ENCODE data around the gene ACSL1. TPM values are rescaled to one million over a fixed set of nuclear protein-coding genes. Genes with fewer than 3 reads are reported as not detected.
A peak's percentile ranks its signal among the peaks of the same experiment; 100 is the strongest.

Gene ACSL1
- total RNA-seq, 2 experiments from 2014 or later: 17.1 to 17.2 TPM

DNA sequence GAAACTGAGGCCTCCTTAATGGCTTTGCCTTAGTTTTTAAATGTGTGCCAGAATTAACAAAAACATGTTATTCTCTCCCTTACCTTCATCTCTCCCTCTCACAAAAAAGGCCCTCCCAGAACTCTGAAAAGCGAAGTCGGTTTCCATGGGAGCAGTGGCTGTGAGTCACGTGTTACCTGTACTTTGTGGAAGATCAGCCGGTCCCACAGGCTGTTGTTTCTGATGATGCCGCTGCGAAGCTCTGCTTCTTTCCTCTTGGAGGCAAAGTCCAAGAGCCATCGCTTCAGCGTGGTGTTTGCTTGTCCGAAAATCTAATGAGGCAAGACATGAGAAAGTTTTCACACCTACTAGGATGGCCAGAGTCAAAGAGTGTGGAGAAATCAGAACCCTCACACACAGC, 59.3 kb downstream of the ACSL1 start:
- intact Hi-C loops (cut with DNase I, micrococcal nuclease): no loop called here
- CTCF ChIA-PET: no interaction called here
- no peak overlapping the region for H3K4me3 Mint-ChIP-seq

DNA sequence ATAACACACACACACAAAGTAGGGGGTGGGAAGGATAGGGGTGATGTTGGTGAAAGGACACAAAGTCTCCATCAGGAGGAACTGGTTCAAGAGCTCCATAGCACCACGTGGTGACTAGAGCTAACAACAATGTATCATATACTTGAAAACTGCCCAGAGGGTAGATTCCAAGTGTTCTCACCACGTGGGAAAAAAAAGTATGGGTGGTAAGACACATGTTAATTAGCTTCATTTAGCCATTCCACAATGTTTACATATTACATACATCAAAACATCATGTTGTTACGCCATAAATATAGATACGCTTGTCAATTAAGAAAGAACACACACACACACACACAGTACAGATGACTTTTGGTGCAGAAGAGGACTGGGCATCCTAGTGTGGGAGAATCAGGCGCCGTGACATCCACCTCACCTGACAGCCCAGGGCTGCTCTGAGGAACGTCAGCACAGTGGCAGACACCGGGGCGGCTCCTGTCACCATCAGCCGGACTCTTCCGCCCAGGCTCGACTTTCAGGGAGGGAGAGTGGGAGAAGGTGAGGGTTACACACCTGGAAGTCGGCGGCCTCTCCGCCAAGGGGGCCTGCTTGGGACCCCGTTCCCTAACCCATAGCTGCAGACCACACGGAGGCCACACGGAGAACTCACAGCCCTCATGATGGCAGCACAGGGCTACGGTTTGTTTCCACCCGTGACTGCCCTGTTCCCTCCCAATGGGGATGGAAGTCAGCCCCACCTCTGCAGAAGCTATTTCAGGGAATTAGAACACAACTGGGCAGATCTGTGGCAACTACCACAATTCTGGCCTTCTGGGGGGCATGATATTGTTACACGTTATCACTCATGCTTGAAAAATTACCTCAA, 60.1 kb downstream of the ACSL1 start:
- Mint-ChIP-seq H3K27ac (no peak overlapping the region), H3K9me3 (ENCODE audit: low read depth) (no peaks in the 10 kb centered on the region), H3K36me3 (ENCODE audit: low read depth) (peaks cover 45% of the 10 kb centered on the region), H3K4me3 (no peak overlapping the region), H3K27me3 (no peaks in the 10 kb centered on the region), H3K4me1 (peaks cover 29% of the 10 kb centered on the region)
- no peak for DNase-seq
- ATAC-seq: no peak
- ChIA-PET CTCF (interaction anchor here (0.7 kb wide), 1 partner anchor 172 kb away, joined by 3 read pairs; no protein-coding TSS in a partner anchor), POLR2A (no interaction called here)
- intact Hi-C loops (cut with DNase I, micrococcal nuclease): no loop called here

More for the DNA sequence above, 59.3 kb downstream of the ACSL1 start:
- H3K9me3 Mint-ChIP-seq (ENCODE audit: low read depth): no peaks in the 10 kb centered on the region
- POLR2A ChIA-PET: no interaction called here
- H3K27ac Mint-ChIP-seq: no peak overlapping the region
- no peak for ATAC-seq
- peaks cover 41% of the 10 kb centered on the region for H3K36me3 Mint-ChIP-seq (ENCODE audit: low read depth)
- peaks cover 28% of the 10 kb centered on the region for H3K4me1 Mint-ChIP-seq
- no peaks in the 10 kb centered on the region for H3K27me3 Mint-ChIP-seq
- no peak for DNase-seq

DNA sequence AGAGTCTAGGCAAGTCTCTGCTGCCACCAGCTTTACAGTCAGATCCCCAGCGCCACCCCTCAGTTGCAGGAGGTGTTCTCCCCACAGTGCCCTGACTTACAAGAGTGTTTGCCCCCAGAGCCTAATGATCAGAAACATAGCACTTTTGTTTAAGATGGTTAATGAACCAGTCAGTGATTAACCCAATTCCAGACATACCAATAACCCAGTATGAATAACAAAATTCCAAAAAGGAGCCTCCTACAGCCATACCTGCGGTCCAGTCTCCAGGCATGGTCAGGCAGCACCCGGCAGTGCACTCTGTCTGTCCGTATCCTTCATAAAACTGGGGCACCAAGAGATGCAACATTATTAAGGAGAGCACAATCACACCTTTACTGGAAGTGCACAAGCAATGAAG, 61.2 kb downstream of the ACSL1 start:
- Mint-ChIP-seq H3K27ac (no peak overlapping the region), H3K27me3 (no peaks in the 10 kb centered on the region), H3K4me3 (no peak overlapping the region), H3K4me1 (peaks cover 27% of the 10 kb centered on the region), H3K9me3 (ENCODE audit: low read depth) (no peaks in the 10 kb centered on the region), H3K36me3 (ENCODE audit: low read depth) (peaks cover 47% of the 10 kb centered on the region)
- CTCF ChIA-PET: interaction anchor here (1.0 kb wide), 1 partner anchor 21 kb away, joined by 3 read pairs; no protein-coding TSS in a partner anchor
- DNase-seq (no peak), ATAC-seq (no peak)
- POLR2A ChIA-PET: no interaction called here
- intact Hi-C loops (cut with DNase I, micrococcal nuclease): no loop called here

DNA sequence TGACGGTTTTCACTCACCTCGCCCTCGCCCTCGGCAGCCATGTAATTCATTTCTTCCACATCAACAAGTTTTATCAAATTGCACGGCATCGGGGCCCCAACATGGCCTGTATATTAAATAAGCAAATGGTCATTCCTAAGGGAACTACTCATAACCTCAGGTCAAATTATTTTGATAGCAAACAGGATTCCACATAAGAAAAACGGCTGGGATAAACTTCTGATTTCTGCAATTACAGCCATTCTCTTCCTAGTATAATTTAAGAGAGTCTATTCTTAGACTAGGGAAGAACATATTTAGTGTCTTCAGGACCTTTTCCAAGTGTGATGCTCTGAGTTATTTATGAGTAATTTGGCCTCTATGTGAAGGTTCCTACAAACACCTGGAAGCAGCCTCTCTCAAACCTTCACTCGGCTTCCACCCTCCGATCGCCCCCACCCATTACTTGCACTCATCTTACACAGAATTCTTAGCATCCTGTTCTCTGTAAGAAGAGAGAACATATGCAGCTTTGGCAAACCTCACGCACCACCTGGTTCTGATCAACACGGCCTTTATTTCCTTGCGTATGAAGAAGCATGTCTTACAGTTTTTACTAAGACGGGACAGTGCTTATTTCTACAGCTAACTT, 62.5 kb downstream of the ACSL1 start:
- peaks cover 49% of the 10 kb centered on the region for H3K36me3 Mint-ChIP-seq (ENCODE audit: low read depth)
- no peak for DNase-seq
- no peaks in the 10 kb centered on the region for H3K9me3 Mint-ChIP-seq (ENCODE audit: low read depth)
- ChIA-PET CTCF (interaction anchor here (0.6 to 1.0 kb wide), 2 partner anchors 22 to 479 kb away, joined by 3 read pairs; no protein-coding TSS in a partner anchor), POLR2A (no interaction called here)
- ATAC-seq: no peak
- no peaks in the 10 kb centered on the region for H3K27me3 Mint-ChIP-seq
- no peak overlapping the region for H3K4me3 Mint-ChIP-seq
- peak overlapping the region; percentile 89 for H3K27ac Mint-ChIP-seq
- H3K4me1 Mint-ChIP-seq: peaks cover 22% of the 10 kb centered on the region
- intact Hi-C loops (cut with DNase I, micrococcal nuclease): loop anchor here (2.0 kb wide), 1 partner anchor 30 kb away; no protein-coding TSS in a partner anchor

DNA sequence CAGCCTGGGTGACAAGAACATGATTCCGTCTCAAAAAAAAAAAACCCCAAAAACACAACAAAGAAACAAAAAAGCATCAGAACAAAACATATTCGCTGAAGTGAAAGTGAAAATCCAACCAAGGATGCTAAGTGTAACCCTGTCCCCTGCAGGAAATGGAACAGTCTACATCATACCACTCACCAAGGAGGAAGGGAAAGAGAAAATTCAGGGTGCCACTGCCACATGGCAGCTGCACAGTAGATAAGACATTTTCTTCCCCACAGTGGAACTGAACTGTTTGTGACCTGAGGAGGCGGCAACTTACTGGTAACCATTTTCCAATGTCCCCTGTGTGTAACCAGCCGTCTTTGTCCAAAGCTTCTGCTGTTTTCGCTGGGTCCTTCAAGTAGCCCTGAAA, 63.7 kb downstream of the ACSL1 start:
- ATAC-seq: peak; percentile 99
- POLR2A ChIA-PET: interaction anchor here (0.9 kb wide), 1 partner anchor 28 kb away, joined by 3 read pairs; the partner anchor contains the start of gene CENPU

DNA sequence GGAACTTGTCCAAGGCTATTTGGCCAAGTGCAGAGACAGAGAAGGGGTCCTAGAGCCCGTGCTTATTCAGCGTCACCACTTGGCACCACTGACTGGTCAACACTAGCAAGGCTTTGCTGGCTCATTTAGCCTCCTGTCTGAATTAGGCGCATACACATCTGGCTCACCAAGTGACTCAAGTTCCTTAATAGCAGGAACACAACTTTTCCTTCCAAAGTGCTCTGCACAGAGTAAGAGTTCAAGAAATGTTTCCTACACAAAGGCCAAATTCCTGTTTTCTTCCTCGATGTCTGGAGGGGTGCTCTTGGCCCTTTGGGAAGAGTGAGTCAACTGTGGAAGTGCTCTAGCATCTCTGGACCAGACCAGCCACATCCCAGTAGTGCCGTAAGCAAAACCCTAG, 65.1 kb downstream of the ACSL1 start:
- ATAC-seq: no peak
- H3K27ac Mint-ChIP-seq: no peak overlapping the region
- H3K9me3 Mint-ChIP-seq (ENCODE audit: low read depth): no peaks in the 10 kb centered on the region
- ChIA-PET CTCF (no interaction called here), POLR2A (no interaction called here)
- no peak overlapping the region for H3K4me3 Mint-ChIP-seq
- peaks cover 22% of the 10 kb centered on the region for H3K4me1 Mint-ChIP-seq
- H3K27me3 Mint-ChIP-seq: no peaks in the 10 kb centered on the region
- no peak for DNase-seq
- intact Hi-C loops (cut with DNase I, micrococcal nuclease): no loop called here
- H3K36me3 Mint-ChIP-seq (ENCODE audit: low read depth): peaks cover 29% of the 10 kb centered on the region

More for the DNA sequence above, 63.7 kb downstream of the ACSL1 start:
- no peaks in the 10 kb centered on the region for H3K27me3 Mint-ChIP-seq
- peaks cover 38% of the 10 kb centered on the region for H3K36me3 Mint-ChIP-seq (ENCODE audit: low read depth)
- peak; percentile 55 for DNase-seq
- H3K4me1 Mint-ChIP-seq: peaks cover 22% of the 10 kb centered on the region
- no peaks in the 10 kb centered on the region for H3K9me3 Mint-ChIP-seq (ENCODE audit: low read depth)
- peak overlapping the region; percentile 20 for H3K4me3 Mint-ChIP-seq
- intact Hi-C loops (cut with DNase I, micrococcal nuclease): loop anchor here (1.0 to 2.0 kb wide), 3 partner anchors 28 to 64 kb away; partner anchors contain the start of gene CENPU (in 1 of the 2)
- peak overlapping the region; percentile 89 for H3K27ac Mint-ChIP-seq
- CTCF ChIA-PET: interaction anchor here (0.6 to 1.0 kb wide), 2 partner anchors 16 to 145 kb away, joined by 3 to 4 read pairs; no protein-coding TSS in a partner anchor

DNA sequence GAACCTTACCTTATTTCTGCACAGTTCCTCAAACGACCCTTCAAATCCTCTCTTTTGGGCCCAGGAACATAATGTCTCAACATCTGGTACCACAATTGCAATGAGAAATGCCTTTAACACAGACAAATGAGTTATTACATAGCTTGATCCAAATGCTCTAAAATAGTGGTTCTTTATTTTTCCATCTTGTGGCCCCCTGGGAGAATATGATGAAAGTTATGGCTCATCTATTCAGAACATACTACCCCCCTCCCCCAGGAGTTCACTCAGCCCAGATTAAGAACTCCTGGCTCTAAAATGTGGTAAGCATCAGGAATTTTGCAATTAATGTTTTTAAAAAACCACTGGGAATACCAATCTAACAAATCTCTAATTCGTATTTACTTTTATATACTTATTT, 68.0 kb downstream of the ACSL1 start:
- ChIA-PET CTCF (interaction anchor here (0.6 kb wide), 5 partner anchors 7 to 1823 kb away, joined by 3 to 4 read pairs (median 3); no protein-coding TSS in a partner anchor), POLR2A (no interaction called here)
- Mint-ChIP-seq H3K4me1 (peaks cover 15% of the 10 kb centered on the region), H3K27ac (no peak overlapping the region), H3K4me3 (no peak overlapping the region), H3K9me3 (ENCODE audit: low read depth) (no peaks in the 10 kb centered on the region), H3K27me3 (no peaks in the 10 kb centered on the region), H3K36me3 (ENCODE audit: low read depth) (peaks cover 35% of the 10 kb centered on the region)
- intact Hi-C loops (cut with DNase I, micrococcal nuclease): no loop called here
- no peak for DNase-seq
- ATAC-seq: no peak

DNA sequence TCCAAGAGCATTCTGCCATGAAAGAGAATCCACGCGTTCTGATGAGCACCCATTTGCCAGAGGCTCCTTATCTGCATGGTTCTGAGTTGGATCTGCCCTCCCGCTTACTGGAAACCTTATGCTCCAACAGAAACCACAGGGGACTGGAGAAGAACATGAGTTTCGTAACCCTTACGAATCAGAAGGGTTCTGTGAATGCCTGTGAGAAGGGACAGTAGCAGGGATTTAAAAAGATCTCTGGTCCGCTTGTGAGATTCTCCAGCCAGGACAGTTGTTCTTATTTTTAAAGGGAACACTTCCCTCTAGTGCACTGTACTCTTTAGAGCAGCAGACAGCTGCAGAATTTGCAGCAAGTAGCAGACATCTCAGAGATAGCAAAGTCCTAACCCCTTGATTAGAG, 69.4 kb downstream of the ACSL1 start:
- peaks cover under 1% of the 10 kb centered on the region for H3K4me1 Mint-ChIP-seq
- DNase-seq (no peak), ATAC-seq (no peak)
- CTCF ChIA-PET: interaction anchor here (2.2 kb wide), 1 partner anchor 11 kb away, joined by 7 read pairs; no protein-coding TSS in a partner anchor
- no peaks in the 10 kb centered on the region for H3K27me3 Mint-ChIP-seq
- no peak overlapping the region for H3K27ac Mint-ChIP-seq
- no peaks in the 10 kb centered on the region for H3K9me3 Mint-ChIP-seq (ENCODE audit: low read depth)
- no peak overlapping the region for H3K4me3 Mint-ChIP-seq
- POLR2A ChIA-PET: no interaction called here
- intact Hi-C loops (cut with DNase I, micrococcal nuclease): no loop called here
- peaks cover 26% of the 10 kb centered on the region for H3K36me3 Mint-ChIP-seq (ENCODE audit: low read depth)

DNA sequence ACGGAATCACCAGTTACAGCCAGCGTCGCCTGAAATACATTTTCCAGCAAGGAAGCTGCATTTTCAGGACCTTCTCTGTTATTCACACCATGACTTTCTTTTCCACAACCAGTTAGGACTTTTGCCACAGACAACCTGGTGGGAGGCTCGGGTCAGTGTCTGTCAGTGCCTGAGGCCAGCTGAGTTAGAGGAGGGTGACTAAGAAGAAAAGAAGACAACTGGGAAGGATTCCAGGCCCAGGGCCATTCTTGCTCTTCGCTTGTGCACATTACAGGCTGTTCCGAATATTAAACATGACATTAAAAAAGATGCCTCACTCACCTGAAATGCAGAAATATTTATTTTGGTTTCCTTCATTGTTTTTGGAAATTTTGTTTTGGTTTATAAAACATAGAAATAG, 70.5 kb downstream of the ACSL1 start:
- ChIA-PET POLR2A (no interaction called here), CTCF (interaction anchor here (0.6 to 2.2 kb wide), 2 partner anchors 10 to 1198 kb away, joined by 3 to 7 read pairs; no protein-coding TSS in a partner anchor)
- no peak for DNase-seq
- Mint-ChIP-seq H3K27ac (no peak overlapping the region), H3K36me3 (ENCODE audit: low read depth) (peaks cover 19% of the 10 kb centered on the region), H3K4me3 (no peak overlapping the region), H3K27me3 (no peaks in the 10 kb centered on the region), H3K9me3 (ENCODE audit: low read depth) (no peaks in the 10 kb centered on the region), H3K4me1 (no peaks in the 10 kb centered on the region)
- intact Hi-C loops (cut with DNase I, micrococcal nuclease): no loop called here
- no peak for ATAC-seq

DNA sequence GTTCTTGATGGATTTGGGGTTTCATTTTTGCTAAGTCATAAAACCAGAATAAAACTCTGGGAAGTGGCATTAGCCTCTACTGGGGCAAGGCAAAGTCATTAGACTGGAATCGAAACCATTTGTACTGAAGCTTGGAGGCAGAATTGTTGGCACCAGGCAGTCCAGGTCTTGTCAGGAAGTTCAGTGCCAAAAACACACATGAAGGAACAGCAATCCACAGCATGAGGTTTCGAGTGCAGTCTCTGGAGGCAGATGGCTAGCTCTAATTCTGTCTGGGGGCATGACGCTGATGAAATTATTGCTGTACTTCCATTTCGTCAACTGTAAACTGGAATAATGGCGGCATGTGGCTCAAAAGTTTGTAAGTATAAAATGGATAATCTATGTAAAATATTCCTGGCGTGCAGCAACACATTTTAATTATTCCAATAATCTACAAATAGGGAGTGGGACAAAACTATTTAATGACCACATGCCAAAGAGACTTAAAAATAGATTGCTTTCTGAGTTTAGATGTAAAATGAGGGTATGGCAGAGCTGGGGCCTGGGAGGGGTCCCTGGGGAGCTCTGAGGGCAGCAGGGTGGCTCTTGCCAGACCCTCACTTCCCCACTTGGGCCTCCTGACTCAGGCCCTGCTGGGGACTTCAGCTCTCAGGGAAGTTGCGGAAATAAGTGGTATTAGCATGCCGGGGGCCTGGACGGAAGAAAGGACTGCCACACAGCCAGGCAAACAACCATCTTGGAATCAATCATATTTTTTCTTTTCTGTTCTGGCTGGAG, 73.1 kb downstream of the ACSL1 start:
- ChIA-PET CTCF (interaction anchor here (0.6 kb wide), 1 partner anchor 103 kb away, joined by 6 read pairs; no protein-coding TSS in a partner anchor), POLR2A (interaction anchor here (0.6 kb wide), 1 partner anchor 455 kb away, joined by 3 read pairs; no protein-coding TSS in a partner anchor)
- Mint-ChIP-seq H3K4me3 (no peak overlapping the region), H3K4me1 (no peaks in the 10 kb centered on the region), H3K27ac (no peak overlapping the region), H3K9me3 (ENCODE audit: low read depth) (no peaks in the 10 kb centered on the region), H3K36me3 (ENCODE audit: low read depth) (peaks cover 11% of the 10 kb centered on the region), H3K27me3 (no peaks in the 10 kb centered on the region)
- intact Hi-C loops (cut with DNase I, micrococcal nuclease): no loop called here
- ATAC-seq (no peak), DNase-seq (no peak)

DNA sequence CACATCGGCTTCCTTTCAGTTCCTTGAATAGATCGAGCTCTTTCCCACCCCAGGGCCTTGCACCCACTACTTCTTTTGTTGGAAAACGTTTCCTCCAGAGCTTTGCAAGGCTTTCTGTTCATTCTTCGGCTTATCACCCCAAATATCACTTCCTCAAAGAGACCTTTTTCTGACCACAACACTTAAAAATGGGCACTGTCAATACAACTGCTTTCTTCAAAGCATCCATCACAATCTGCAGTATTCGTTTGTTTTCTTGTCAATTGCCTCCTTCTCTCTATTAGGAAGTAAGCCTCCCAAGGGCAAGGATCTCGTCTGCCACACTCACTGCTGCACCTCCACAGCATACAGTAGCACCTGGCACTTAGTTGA, 74.2 kb downstream of the ACSL1 start:
- Mint-ChIP-seq H3K4me3 (no peak overlapping the region), H3K36me3 (ENCODE audit: low read depth) (peaks cover 11% of the 10 kb centered on the region), H3K27ac (no peak overlapping the region), H3K4me1 (peaks cover 3% of the 10 kb centered on the region), H3K9me3 (ENCODE audit: low read depth) (no peaks in the 10 kb centered on the region), H3K27me3 (no peaks in the 10 kb centered on the region)
- ChIA-PET CTCF (interaction anchor here (0.5 to 0.6 kb wide), 2 partner anchors 139 to 310 kb away, joined by 3 read pairs; no protein-coding TSS in a partner anchor), POLR2A (no interaction called here)
- DNase-seq (no peak), ATAC-seq (no peak)
- intact Hi-C loops (cut with DNase I, micrococcal nuclease): no loop called here

Measured in activated CD4-positive, alpha-beta T cell treated with anti-CD3 and anti-CD28 coated beads for 36 hours (primary cell).